RWPE1 (cell line): ENCODE results near the gene CHST11.

ENCODE experiments used
- CTCF ChIA-PET: fragments of 350-600 bp; sonication (Branson Sonifier 250); formaldehyde crosslinking; extraction: SDS; loops from one replicate; lab custom pipeline; 2021; lab: Yijun Ruan, JAX
- POLR2A ChIA-PET: fragments of 400-600 bp; formaldehyde crosslinking; extraction: SDS; loops from one replicate; lab custom pipeline; 2020; ENCODE audit warnings: antibody characterized with exemption; ENCODE audit not compliant: low non-redundant PET; lab: Yijun Ruan, JAX
- DNase-seq: peaks from one replicate; pipeline ENCODE4 v3.0.0; 2012; ENCODE audit warnings: low spot score
- H3K27ac ChIP-seq: fragments of 450-650 bp; 2 replicates; pipeline ENCODE4 v1.5.1; 2017
- TF ChIP-seq, protein P1 (sequence below): fragments of 450-650 bp; conservative IDR thresholded peaks from 2 replicates; pipeline ENCODE4 v1.5.1; 2017; ENCODE audit warnings: low read depth, mild to moderate bottlenecking

CHST11 gene

GRCh38 chr12:104687823-104688573, 231.2 kb downstream of the CHST11 start:
- TF ChIP-seq, protein P1, sequence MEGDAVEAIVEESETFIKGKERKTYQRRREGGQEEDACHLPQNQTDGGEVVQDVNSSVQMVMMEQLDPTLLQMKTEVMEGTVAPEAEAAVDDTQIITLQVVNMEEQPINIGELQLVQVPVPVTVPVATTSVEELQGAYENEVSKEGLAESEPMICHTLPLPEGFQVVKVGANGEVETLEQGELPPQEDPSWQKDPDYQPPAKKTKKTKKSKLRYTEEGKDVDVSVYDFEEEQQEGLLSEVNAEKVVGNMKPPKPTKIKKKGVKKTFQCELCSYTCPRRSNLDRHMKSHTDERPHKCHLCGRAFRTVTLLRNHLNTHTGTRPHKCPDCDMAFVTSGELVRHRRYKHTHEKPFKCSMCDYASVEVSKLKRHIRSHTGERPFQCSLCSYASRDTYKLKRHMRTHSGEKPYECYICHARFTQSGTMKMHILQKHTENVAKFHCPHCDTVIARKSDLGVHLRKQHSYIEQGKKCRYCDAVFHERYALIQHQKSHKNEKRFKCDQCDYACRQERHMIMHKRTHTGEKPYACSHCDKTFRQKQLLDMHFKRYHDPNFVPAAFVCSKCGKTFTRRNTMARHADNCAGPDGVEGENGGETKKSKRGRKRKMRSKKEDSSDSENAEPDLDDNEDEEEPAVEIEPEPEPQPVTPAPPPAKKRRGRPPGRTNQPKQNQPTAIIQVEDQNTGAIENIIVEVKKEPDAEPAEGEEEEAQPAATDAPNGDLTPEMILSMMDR = no peak
- ChIA-PET POLR2A (no interaction called here), CTCF (interaction anchor here (0.7 kb wide), 1 partner anchor 186 kb away, joined by 3 read pairs; no protein-coding TSS in a partner anchor)
- no peak overlapping the region for H3K27ac ChIP-seq
- no peak for DNase-seq

DNA sequence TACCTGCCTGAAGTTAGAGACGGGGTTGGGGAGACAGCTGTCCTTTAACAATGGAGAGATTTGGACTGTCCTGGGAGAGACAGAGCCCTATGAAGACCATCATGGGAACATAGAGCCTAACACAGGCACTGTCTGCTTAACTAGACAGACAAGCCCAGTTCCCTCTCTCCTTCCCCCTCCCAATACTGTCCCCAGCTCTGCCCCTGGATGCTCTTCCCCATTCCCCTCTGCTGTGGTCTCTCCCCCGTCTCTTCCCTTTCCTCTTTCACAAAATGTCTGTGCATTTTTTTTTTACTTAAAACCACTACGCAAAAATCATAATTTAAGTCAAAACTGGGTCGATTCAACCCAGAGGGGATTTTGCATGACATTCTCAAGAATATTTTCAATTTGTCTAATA, 232.9 kb downstream of the CHST11 start:
- DNase-seq = no peak
- no peak overlapping the region for H3K27ac ChIP-seq
- POLR2A ChIA-PET = no interaction called here
- CTCF ChIA-PET = no interaction called here
- TF ChIP-seq, protein P1 = no peak

DNA sequence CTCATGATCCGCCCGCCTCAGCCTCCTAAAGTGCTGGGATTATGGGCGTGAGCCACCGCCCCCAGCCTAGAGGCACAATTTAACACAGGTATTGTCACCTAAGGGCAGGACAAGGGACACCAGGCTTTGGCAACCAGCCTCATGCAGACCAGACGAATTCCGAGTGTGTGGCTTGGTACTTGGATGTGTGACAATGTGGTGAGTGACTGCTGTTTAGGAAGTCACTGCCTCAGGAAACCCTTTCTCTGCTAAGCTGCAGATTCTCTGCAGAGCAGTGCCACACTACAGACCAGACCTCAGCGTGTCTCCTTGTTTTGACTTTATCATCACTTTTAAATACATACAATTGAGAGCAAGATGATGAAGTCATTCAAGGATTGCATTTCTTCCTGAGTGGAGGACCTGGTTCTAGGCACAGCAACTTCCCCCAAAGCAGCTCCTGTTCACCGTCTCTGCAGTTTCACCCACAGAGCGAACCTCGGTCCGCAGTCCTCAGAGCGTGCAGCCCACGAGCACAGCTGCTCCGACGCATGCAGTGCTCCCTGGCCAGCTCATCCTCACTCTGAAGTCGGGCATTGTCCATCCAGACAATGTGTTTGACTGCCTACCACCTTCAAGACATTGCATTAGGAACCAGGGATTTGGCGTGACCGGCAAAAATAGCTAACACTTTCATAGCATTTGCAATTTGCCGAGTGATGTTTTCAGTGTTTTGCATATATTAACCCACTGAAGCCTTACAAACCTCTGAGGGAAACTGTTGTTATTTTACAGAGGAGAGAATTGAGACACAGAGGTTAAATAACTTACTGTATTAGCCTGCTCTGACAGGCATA, 235.2 kb downstream of the CHST11 start:
- H3K27ac ChIP-seq = no peak overlapping the region
- ChIA-PET CTCF (no interaction called here), POLR2A (interaction anchor here (0.7 kb wide), 1 partner anchor 334 kb away, joined by 5 read pairs; no protein-coding TSS in a partner anchor)
- DNase-seq = no peak
- TF ChIP-seq, protein P1 = no peak

- ChIA-PET POLR2A (no interaction called here), CTCF (no interaction called here)
- DNase-seq = no peak
- TF ChIP-seq, protein P1 = no peak
- H3K27ac ChIP-seq = no peak overlapping the region
Observed at GRCh38 chr12:104692557-104693218, 235.9 kb downstream of the CHST11 start.

DNA sequence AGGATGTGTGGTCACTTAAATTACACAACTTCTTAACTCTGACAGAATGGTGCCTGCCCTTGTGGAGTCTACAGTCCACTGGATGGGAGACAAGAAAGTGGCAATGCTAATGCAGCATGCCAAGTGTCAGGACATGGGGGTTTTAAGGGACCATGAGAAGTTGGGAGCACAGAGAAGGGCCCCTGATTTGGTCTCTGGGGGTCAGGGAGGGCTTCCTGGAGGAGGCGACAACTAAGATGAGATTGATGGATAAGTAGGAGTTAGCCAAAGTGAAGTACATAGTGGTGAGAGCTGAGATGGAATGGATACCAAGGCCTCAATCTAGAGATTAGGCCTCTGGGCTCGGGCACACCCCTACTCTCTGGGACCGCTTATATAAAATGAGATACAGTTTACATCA, 236.7 kb downstream of the CHST11 start:
- DNase-seq = no peak
- H3K27ac ChIP-seq = no peak overlapping the region
- ChIA-PET CTCF (no interaction called here), POLR2A (no interaction called here)
- TF ChIP-seq, protein P1 = no peak

- H3K27ac ChIP-seq = no peak overlapping the region
- DNase-seq = no peak
- CTCF ChIA-PET = interaction anchor here (1.0 kb wide), 1 partner anchor 312 kb away, joined by 4 read pairs; no protein-coding TSS in a partner anchor
- POLR2A ChIA-PET = no interaction called here
- TF ChIP-seq, protein P1 = no peak
Observed at GRCh38 chr12:104694161-104694560, 237.4 kb downstream of the CHST11 start.
